Astrocyte (in vitro differentiated cells and primary cell): ENCODE data around the gene MAP4K2. TPM values are rescaled to one million over a fixed set of nuclear protein-coding genes. Genes with fewer than 3 reads are reported as not detected.

Experiments used
- DNase-seq: peaks from one replicate; pipeline ENCODE4 v3.0.0-alpha.2; 2010; ENCODE audit warnings: low read depth
- FAIRE-seq: peaks from 2 replicates; lab custom pipeline; 2011; peaks lifted over from hg19 to GRCh38; lab: Jason Lieb, UNC
- H2AFZ ChIP-seq: 2 replicates; pipeline ENCODE4 v1.6.0; 2012; ENCODE audit warnings: low read depth, low read length, inconsistent platforms
- H3K27ac ChIP-seq: 2 replicates; pipeline ENCODE4 v1.5.1; 2011; ENCODE audit warnings: low read depth, low read length, inconsistent platforms
- H3K27me3 ChIP-seq: 2 replicates; pipeline ENCODE4 v1.6.0; 2011; ENCODE audit warnings: low read length, inconsistent platforms; ENCODE audit not compliant: insufficient read depth
- H3K36me3 ChIP-seq: 2 replicates; pipeline ENCODE4 v1.5.1; 2011; ENCODE audit warnings: low read length, inconsistent platforms; ENCODE audit not compliant: insufficient read depth
- H3K4me1 ChIP-seq: 2 replicates; pipeline ENCODE4 v1.5.1; 2011; ENCODE audit warnings: low read length, inconsistent platforms; ENCODE audit not compliant: insufficient read depth
- H3K4me2 ChIP-seq: 2 replicates; pipeline ENCODE4 v1.6.0; 2012; ENCODE audit warnings: low read length, inconsistent platforms
- H3K4me3 ChIP-seq: 2 replicates; pipeline ENCODE4 v1.5.1; 2011; ENCODE audit warnings: low read depth, mild to moderate bottlenecking, low read length, inconsistent platforms; ENCODE audit not compliant: insufficient read depth
- H3K79me2 ChIP-seq: 2 replicates; pipeline ENCODE4 v1.6.0; 2012; ENCODE audit warnings: mild to moderate bottlenecking, low read length, inconsistent platforms; ENCODE audit not compliant: insufficient read depth
- H3K9ac ChIP-seq: 2 replicates; pipeline ENCODE4 v1.6.0; 2012; ENCODE audit warnings: mild to moderate bottlenecking, low read length, inconsistent platforms
- H3K9me3 ChIP-seq: 2 replicates; pipeline ENCODE4 v1.5.1; 2012; ENCODE audit warnings: low read depth, mild to moderate bottlenecking, low read length, inconsistent platforms; ENCODE audit not compliant: insufficient read depth
- H4K20me1 ChIP-seq: 2 replicates; pipeline ENCODE4 v1.6.0; 2012; ENCODE audit warnings: low read length, inconsistent platforms; ENCODE audit not compliant: insufficient read depth
- H3K27ac Mint-ChIP-seq: one replicate; pipeline ENCODE4 v1.8.0; 2021; ENCODE audit warnings: mild to moderate bottlenecking, mixed read lengths; ENCODE audit not compliant: unreplicated experiment
- H3K27me3 Mint-ChIP-seq: one replicate; pipeline ENCODE4 v1.8.0; 2021; ENCODE audit warnings: low read depth, mixed read lengths; ENCODE audit not compliant: unreplicated experiment
- H3K36me3 Mint-ChIP-seq: one replicate; pipeline ENCODE4 v1.8.0; 2021; ENCODE audit warnings: low read depth, mixed read lengths; ENCODE audit not compliant: unreplicated experiment
- H3K4me1 Mint-ChIP-seq: one replicate; pipeline ENCODE4 v1.8.0; 2021; ENCODE audit warnings: low read depth, mixed read lengths; ENCODE audit not compliant: unreplicated experiment
- H3K4me3 Mint-ChIP-seq: one replicate; pipeline ENCODE4 v1.8.0; 2021; ENCODE audit warnings: mild to moderate bottlenecking, moderate library complexity, mixed read lengths; ENCODE audit not compliant: unreplicated experiment
- H3K9me3 Mint-ChIP-seq: one replicate; pipeline ENCODE4 v1.8.0; 2021; ENCODE audit warnings: mild to moderate bottlenecking, mixed read lengths; ENCODE audit not compliant: unreplicated experiment
- CTCF ChIP-seq: IDR thresholded peaks from 2 replicates; pipeline ENCODE4 v1.5.1; 2011; ENCODE audit warnings: low read depth, mild to moderate bottlenecking, inconsistent platforms, low read length, moderate library complexity; ENCODE audit not compliant: insufficient read depth
- EZH2 ChIP-seq: IDR thresholded peaks from 2 replicates; pipeline ENCODE4 v1.6.1; 2012; ENCODE audit warnings: mild to moderate bottlenecking, low read length, inconsistent platforms; ENCODE audit not compliant: insufficient read depth
- total RNA-seq: library from RNA; stranded (reverse); gene quantifications from 2 replicates; pipeline ENCODE4 v1.2.1, GENCODE V29; 2021

Gene MAP4K2
- total RNA-seq, 1 donor from 2014 or later: 11.2 TPM

GRCh38 chr11:64788321-64789215, 14.4 kb downstream of the MAP4K2 start:
- Histone ChIP-seq H3K9ac (no peak overlapping the region), H3K4me1 (no peaks in the 10 kb centered on the region), H3K79me2 (no peaks in the 10 kb centered on the region), H3K36me3 (no peaks in the 10 kb centered on the region), H3K27me3 (no peaks in the 10 kb centered on the region), H2AFZ (no peak overlapping the region), H3K4me2 (no peak overlapping the region), H3K9me3 (no peaks in the 10 kb centered on the region), H3K4me3 (no peak overlapping the region), H4K20me1 (no peaks in the 10 kb centered on the region), H3K27ac (no peak overlapping the region)
- no peak overlapping the region for H3K27ac Mint-ChIP-seq
- FAIRE-seq (no peak), DNase-seq (no peak)
- no peaks in the 10 kb centered on the region for H3K4me1 Mint-ChIP-seq
- H3K4me3 Mint-ChIP-seq: no peak overlapping the region
- no peaks in the 10 kb centered on the region for H3K9me3 Mint-ChIP-seq
- peaks cover 8% of the 10 kb centered on the region for H3K36me3 Mint-ChIP-seq
- TF ChIP-seq CTCF (no peak), EZH2 (no peak)
- no peaks in the 10 kb centered on the region for H3K27me3 Mint-ChIP-seq

GRCh38 chr11:64787526-64788320, 15.3 kb downstream of the MAP4K2 start:
- no peaks in the 10 kb centered on the region for H4K20me1 ChIP-seq
- DNase-seq: no peak

More at GRCh38 chr11:64787526-64788320, 15.3 kb downstream of the MAP4K2 start:
- H3K79me2 ChIP-seq: no peaks in the 10 kb centered on the region
- no peak overlapping the region for H3K4me3 Mint-ChIP-seq
- H3K27ac Mint-ChIP-seq: no peak overlapping the region
- no peak overlapping the region for H2AFZ ChIP-seq
- no peak for TF ChIP-seq EZH2
- TF ChIP-seq CTCF: peak; percentile 67
- H3K9ac ChIP-seq: no peak overlapping the region
- no peak overlapping the region for H3K27ac ChIP-seq
- no peaks in the 10 kb centered on the region for H3K27me3 Mint-ChIP-seq
- H3K9me3 ChIP-seq: no peaks in the 10 kb centered on the region
- no peaks in the 10 kb centered on the region for H3K4me1 Mint-ChIP-seq
- no peaks in the 10 kb centered on the region for H3K9me3 Mint-ChIP-seq
- FAIRE-seq: no peak
- no peaks in the 10 kb centered on the region for H3K27me3 ChIP-seq
- H3K36me3 ChIP-seq: no peaks in the 10 kb centered on the region
- H3K36me3 Mint-ChIP-seq: peaks cover 8% of the 10 kb centered on the region
- H3K4me2 ChIP-seq: no peak overlapping the region
- H3K4me1 ChIP-seq: no peaks in the 10 kb centered on the region
- no peak overlapping the region for H3K4me3 ChIP-seq
